HCT116 (cell line): ENCODE results near the gene FCHSD2.

Experiments
- EZH2 ChIP-seq: fragments of 200-600 bp; sonication (generic); IDR thresholded peaks from 2 replicates; pipeline ENCODE4 v1.6.1; 2017; ENCODE audit warnings: antibody characterized with exemption, mixed run types
- EZH2phosphoT487 ChIP-seq: fragments of 200-600 bp; IDR thresholded peaks from 2 replicates; pipeline ENCODE4 v1.6.1; 2018; ENCODE audit warnings: antibody characterized with exemption, borderline replicate concordance
- POLR2AphosphoS5 ChIP-seq: IDR thresholded peaks from 2 replicates; pipeline ENCODE4 v1.6.1; 2011; ENCODE audit warnings: mild to moderate bottlenecking, low read depth, low read length, moderate library complexity
- TF ChIP-seq, protein P1 (sequence below), 3 experiments: fragments of 200-600 bp in 1 of 3; sonication (generic) in 1 of 3; IDR thresholded peaks in 2 of 3; conservative IDR thresholded peaks in 1 of 3; 2 replicates each; pipeline ENCODE4 v1.5.1; 2012 to 2017; ENCODE audit warnings: low read depth in 2 of 3, low read length in 2 of 3, antibody characterized with exemption in 1 of 3, borderline replicate concordance in 1 of 3, control low read depth in 1 of 3, mild to moderate bottlenecking in 1 of 3, mixed read lengths in 1 of 3, mixed run types in 1 of 3, moderate library complexity in 1 of 3; ENCODE audit not compliant: insufficient read depth in 1 of 3
- TF ChIP-seq, protein P2 (sequence below): IDR thresholded peaks from 2 replicates; pipeline ENCODE4 v1.6.1; 2011; ENCODE audit warnings: mild to moderate bottlenecking, low read length, moderate library complexity; ENCODE audit not compliant: insufficient replicate concordance; ENCODE audit errors: extremely low read depth

DNA sequence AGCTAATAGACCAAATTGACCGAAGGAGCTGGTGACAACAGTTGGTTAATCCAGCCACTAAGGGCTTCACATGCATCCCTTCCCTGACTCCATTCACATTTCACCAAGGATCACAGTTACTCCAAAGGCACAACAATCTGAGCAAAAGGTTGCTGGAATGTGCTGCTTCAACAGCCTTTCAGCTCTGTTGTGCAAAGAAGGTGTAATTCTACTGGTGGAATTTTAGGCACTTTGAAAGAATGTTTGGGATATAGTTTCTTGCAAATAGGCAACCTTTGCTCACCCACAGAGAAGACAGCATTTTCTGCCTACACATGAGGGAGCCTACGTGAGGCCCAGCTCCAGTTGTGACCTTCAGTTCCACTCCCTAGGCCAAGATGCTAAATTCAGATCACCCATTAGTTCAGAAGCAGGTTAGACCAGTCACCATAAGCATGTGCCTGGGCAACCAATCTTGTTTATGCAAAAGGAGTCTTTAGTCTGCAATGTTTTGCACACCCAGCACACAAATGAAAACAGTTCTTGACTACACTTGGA, 21.6 kb upstream of the FCHSD2 start:
- TF ChIP-seq, protein P1, sequence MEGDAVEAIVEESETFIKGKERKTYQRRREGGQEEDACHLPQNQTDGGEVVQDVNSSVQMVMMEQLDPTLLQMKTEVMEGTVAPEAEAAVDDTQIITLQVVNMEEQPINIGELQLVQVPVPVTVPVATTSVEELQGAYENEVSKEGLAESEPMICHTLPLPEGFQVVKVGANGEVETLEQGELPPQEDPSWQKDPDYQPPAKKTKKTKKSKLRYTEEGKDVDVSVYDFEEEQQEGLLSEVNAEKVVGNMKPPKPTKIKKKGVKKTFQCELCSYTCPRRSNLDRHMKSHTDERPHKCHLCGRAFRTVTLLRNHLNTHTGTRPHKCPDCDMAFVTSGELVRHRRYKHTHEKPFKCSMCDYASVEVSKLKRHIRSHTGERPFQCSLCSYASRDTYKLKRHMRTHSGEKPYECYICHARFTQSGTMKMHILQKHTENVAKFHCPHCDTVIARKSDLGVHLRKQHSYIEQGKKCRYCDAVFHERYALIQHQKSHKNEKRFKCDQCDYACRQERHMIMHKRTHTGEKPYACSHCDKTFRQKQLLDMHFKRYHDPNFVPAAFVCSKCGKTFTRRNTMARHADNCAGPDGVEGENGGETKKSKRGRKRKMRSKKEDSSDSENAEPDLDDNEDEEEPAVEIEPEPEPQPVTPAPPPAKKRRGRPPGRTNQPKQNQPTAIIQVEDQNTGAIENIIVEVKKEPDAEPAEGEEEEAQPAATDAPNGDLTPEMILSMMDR (IDR thresholded peaks at IDR 0.05 in 2 of 3, conservative IDR thresholded peaks at IDR 0.05 in 1 of 3; ENCODE audit: borderline replicate concordance in 1 of 3, insufficient read depth in 1 of 3, low read depth in 2 of 3, low read length in 2 of 3) = no peak
- TF ChIP-seq, protein P2, sequence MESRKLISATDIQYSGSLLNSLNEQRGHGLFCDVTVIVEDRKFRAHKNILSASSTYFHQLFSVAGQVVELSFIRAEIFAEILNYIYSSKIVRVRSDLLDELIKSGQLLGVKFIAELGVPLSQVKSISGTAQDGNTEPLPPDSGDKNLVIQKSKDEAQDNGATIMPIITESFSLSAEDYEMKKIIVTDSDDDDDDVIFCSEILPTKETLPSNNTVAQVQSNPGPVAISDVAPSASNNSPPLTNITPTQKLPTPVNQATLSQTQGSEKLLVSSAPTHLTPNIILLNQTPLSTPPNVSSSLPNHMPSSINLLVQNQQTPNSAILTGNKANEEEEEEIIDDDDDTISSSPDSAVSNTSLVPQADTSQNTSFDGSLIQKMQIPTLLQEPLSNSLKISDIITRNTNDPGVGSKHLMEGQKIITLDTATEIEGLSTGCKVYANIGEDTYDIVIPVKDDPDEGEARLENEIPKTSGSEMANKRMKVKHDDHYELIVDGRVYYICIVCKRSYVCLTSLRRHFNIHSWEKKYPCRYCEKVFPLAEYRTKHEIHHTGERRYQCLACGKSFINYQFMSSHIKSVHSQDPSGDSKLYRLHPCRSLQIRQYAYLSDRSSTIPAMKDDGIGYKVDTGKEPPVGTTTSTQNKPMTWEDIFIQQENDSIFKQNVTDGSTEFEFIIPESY = no peak
- no peak for TF ChIP-seq EZH2
- TF ChIP-seq POLR2AphosphoS5 = no peak
- TF ChIP-seq EZH2phosphoT487 = no peak
